Naive thymus-derived CD4-positive, alpha-beta T cell (primary cell): ENCODE results near the gene BBS9. TPM values are rescaled to one million over a fixed set of nuclear protein-coding genes. Genes with fewer than 3 reads are reported as not detected.

Source experiments
- ATAC-seq: fragments of 150-1000 bp; cut with Tn5 transposase; 2 replicates; pipeline ENCODE4 v1.10.0; 2021; ENCODE audit warnings: mild to moderate bottlenecking, moderate library complexity
- CTCF ChIA-PET: fragments of 350-600 bp; sonication (Branson Sonifier 250); formaldehyde crosslinking; loops from one replicate; lab custom pipeline; 2021; ENCODE audit warnings: antibody characterized with exemption; lab: Charles Lee
- POLR2A ChIA-PET: fragments of 350-600 bp; sonication (Branson Sonifier 250); formaldehyde crosslinking; loops from one replicate; lab custom pipeline; 2021; ENCODE audit warnings: antibody characterized with exemption, inconsistent platforms; lab: Charles Lee
- DNase-seq, 9 donors: peaks; one replicate each; pipeline versions ENCODE4 v3.0.0 to v3.0.0-alpha.2; 2020 to 2022; ENCODE audit warnings: mixed read lengths in 1 of 9
- H3K27ac ChIP-seq: one replicate; pipeline ENCODE4 v1.7.0; 2013; ENCODE audit warnings: mild to moderate bottlenecking, low read depth, low read length, moderate library complexity
- H3K27me3 ChIP-seq, 2 donors: one replicate each; pipeline ENCODE4 v1.7.0; 2013; ENCODE audit warnings: low read length in 2 of 2, mild to moderate bottlenecking in 2 of 2, moderate library complexity in 2 of 2; ENCODE audit not compliant: control insufficient read depth in 2 of 2, insufficient read depth in 2 of 2
- H3K36me3 ChIP-seq, 3 experiments: 1 replicate in 2 of 3; 2 replicates in 1 of 3; pipeline ENCODE4 v1.7.0; 2013; ENCODE audit warnings: low read length in 3 of 3, mild to moderate bottlenecking in 3 of 3, moderate library complexity in 1 of 3; ENCODE audit not compliant: insufficient read depth in 3 of 3, control insufficient read depth in 2 of 3
- H3K4me1 ChIP-seq, 2 donors: one replicate each; pipeline ENCODE4 v1.7.0; 2013; ENCODE audit warnings: low read length in 2 of 2, mild to moderate bottlenecking in 2 of 2, moderate library complexity in 1 of 2; ENCODE audit not compliant: control insufficient read depth in 2 of 2, insufficient read depth in 2 of 2
- H3K4me3 ChIP-seq: 2 replicates; pipeline ENCODE4 v1.7.0; 2013; ENCODE audit warnings: mild to moderate bottlenecking, low read length
- H3K9me3 ChIP-seq, 3 experiments: 1 replicate in 2 of 3; 2 replicates in 1 of 3; pipeline ENCODE4 v1.7.0; 2013; ENCODE audit warnings: low read length in 3 of 3; ENCODE audit not compliant: control insufficient read depth in 2 of 3
- H3K27ac Mint-ChIP-seq, 9 donors: one replicate each; pipeline ENCODE4 v1.8.0; 2020 to 2022; ENCODE audit warnings: mixed read lengths in 9 of 9, mild to moderate bottlenecking in 8 of 9, moderate library complexity in 5 of 9, inconsistent platforms in 2 of 9
- H3K27me3 Mint-ChIP-seq, 5 donors: one replicate each; pipeline ENCODE4 v1.8.0; 2021 to 2022; ENCODE audit warnings: mixed read lengths in 5 of 5, mild to moderate bottlenecking in 1 of 5
- H3K36me3 Mint-ChIP-seq, 5 donors: one replicate each; pipeline ENCODE4 v1.8.0; 2020 to 2022; ENCODE audit warnings: mixed read lengths in 5 of 5, mild to moderate bottlenecking in 3 of 5, inconsistent platforms in 1 of 5
- H3K4me1 Mint-ChIP-seq, 7 donors: one replicate each; pipeline ENCODE4 v1.8.0; 2020 to 2022; ENCODE audit warnings: mixed read lengths in 7 of 7, mild to moderate bottlenecking in 3 of 7, inconsistent platforms in 1 of 7
- H3K4me3 Mint-ChIP-seq, 10 donors: one replicate each; pipeline ENCODE4 v1.8.0; 2020 to 2022; ENCODE audit warnings: mild to moderate bottlenecking in 10 of 10, mixed read lengths in 10 of 10, moderate library complexity in 6 of 10, inconsistent platforms in 2 of 10
- H3K9me3 Mint-ChIP-seq, 11 donors: one replicate each; pipeline ENCODE4 v1.8.0; 2020 to 2022; ENCODE audit warnings: mixed read lengths in 11 of 11, mild to moderate bottlenecking in 4 of 11, inconsistent platforms in 1 of 11, moderate library complexity in 1 of 11
- intact Hi-C, 2 donors: fragments of 100-400 bp; cut with micrococcal nuclease; formaldehyde crosslinking; loops; one replicate each; pipeline ENCODE4 v1.15.1; 2023
- polyA plus RNA-seq, 2 donors: library from polyadenylated mRNA; unstranded; fragments of 300-500 nt; fragmentation: Illumina TruSeq; gene quantifications; one replicate each; pipeline ENCODE4 v1.2.3, GENCODE V29; 2021
- total RNA-seq, 6 experiments: library from RNA in 5 of 6; stranded (reverse) in 5 of 6; gene quantifications; 1 replicate in 5 of 6; 2 replicates in 1 of 6; pipeline ENCODE4 v1.2.3 and lab custom pipeline; 2021 to 2026

The BBS9 gene
- total and polyA plus RNA-seq, 7 experiments from 2014 or later, result 11.1 to 31.0 (median 23.2) TPM

DNA sequence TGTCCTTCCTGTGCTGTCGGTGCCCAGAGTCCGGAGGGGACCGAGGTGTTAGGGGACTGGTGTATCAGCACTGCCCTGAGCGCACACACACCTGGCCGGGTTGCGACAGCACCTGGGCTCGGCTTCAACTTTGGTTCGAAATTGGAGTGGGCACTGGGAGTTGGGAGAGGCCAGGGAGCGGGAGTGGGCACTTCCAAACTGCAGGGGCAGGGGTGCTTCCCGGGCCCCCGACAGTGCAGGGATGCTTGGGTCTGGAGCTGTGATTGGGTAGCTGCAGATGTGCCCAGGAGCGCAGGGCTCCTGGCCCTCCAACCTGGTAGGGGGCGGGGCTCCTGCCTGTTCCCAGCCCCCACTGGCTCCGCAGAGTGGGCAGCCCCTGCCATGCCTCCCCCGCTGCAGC is 7.7 kb downstream of the BBS9 start:
- no peak for ATAC-seq
- ChIA-PET POLR2A (no interaction called here), CTCF (no interaction called here)
- H3K27ac ChIP-seq, result no peak overlapping the region
- no peaks in the 10 kb centered on the region for H3K36me3 ChIP-seq
- Mint-ChIP-seq H3K27ac (no peak overlapping the region), H3K4me1 (peaks cover 0 to 28% (median 24%) of the 10 kb centered on the region in 7 donors), H3K36me3 (peaks cover 0 to 29% (median 25%) of the 10 kb centered on the region in 5 donors), H3K27me3 (peaks cover 0 to 8% (median 0%) of the 10 kb centered on the region in 5 donors), H3K9me3 (peaks cover 3 to 16% (median 7%) of the 10 kb centered on the region in 11 donors), H3K4me3 (no peak overlapping the region)
- no peaks in the 10 kb centered on the region for H3K4me1 ChIP-seq
- no peaks in the 10 kb centered on the region for H3K27me3 ChIP-seq
- intact Hi-C loops, result loop anchor here in 1 of 2 donors (10.0 kb wide), 1 partner anchor 1898 kb away; the partner anchor contains the start of gene DPY19L1
- DNase-seq, result no peak
- H3K9me3 ChIP-seq, result no peaks in the 10 kb centered on the region
- no peak overlapping the region for H3K4me3 ChIP-seq

- CTCF ChIA-PET, result no interaction called here
- no peak overlapping the region for H3K4me3 Mint-ChIP-seq
- H3K4me1 Mint-ChIP-seq, result peaks cover 0 to 25% (median 10%) of the 10 kb centered on the region in 7 donors
- no peak overlapping the region for H3K27ac Mint-ChIP-seq
- intact Hi-C loops, result no loop called here
- Histone ChIP-seq H3K4me3 (no peak overlapping the region), H3K27ac (no peak overlapping the region), H3K9me3 (no peaks in the 10 kb centered on the region), H3K4me1 (no peaks in the 10 kb centered on the region), H3K27me3 (no peaks in the 10 kb centered on the region), H3K36me3 (peaks cover 0 to 4% (median 0%) of the 10 kb centered on the region in 3 experiments)
- no peak for ATAC-seq
- H3K27me3 Mint-ChIP-seq, result peaks cover 0 to 2% (median 0%) of the 10 kb centered on the region in 5 donors
- peaks cover 0 to 30% (median 19%) of the 10 kb centered on the region in 5 donors for H3K36me3 Mint-ChIP-seq
- POLR2A ChIA-PET, result no interaction called here
- DNase-seq, result no peak
- peaks cover 0 to 11% (median 4%) of the 10 kb centered on the region in 11 donors for H3K9me3 Mint-ChIP-seq
Measured at GRCh38 chr7:33142585-33142984, 13.2 kb downstream of the BBS9 start.

GRCh38 chr7:33143996-33144718 is 14.8 kb downstream of the BBS9 start:
- Mint-ChIP-seq H3K4me1 (peaks cover 3 to 21% (median 10%) of the 10 kb centered on the region in 7 donors), H3K27ac (no peak overlapping the region), H3K27me3 (peaks cover 0 to 2% (median 0%) of the 10 kb centered on the region in 5 donors), H3K9me3 (peaks cover 0 to 11% (median 4%) of the 10 kb centered on the region in 11 donors), H3K4me3 (no peak overlapping the region), H3K36me3 (peaks cover 0 to 39% (median 27%) of the 10 kb centered on the region in 5 donors)
- no peak overlapping the region for H3K27ac ChIP-seq
- H3K27me3 ChIP-seq, result no peaks in the 10 kb centered on the region
- CTCF ChIA-PET, result no interaction called here
- no peak overlapping the region for H3K4me3 ChIP-seq
- H3K9me3 ChIP-seq, result no peaks in the 10 kb centered on the region
- POLR2A ChIA-PET, result no interaction called here
- H3K4me1 ChIP-seq, result no peaks in the 10 kb centered on the region
- no peak for DNase-seq
- intact Hi-C loops, result no loop called here
- ATAC-seq, result no peak
- H3K36me3 ChIP-seq, result peaks cover 0 to 4% (median 0%) of the 10 kb centered on the region in 3 experiments

DNA sequence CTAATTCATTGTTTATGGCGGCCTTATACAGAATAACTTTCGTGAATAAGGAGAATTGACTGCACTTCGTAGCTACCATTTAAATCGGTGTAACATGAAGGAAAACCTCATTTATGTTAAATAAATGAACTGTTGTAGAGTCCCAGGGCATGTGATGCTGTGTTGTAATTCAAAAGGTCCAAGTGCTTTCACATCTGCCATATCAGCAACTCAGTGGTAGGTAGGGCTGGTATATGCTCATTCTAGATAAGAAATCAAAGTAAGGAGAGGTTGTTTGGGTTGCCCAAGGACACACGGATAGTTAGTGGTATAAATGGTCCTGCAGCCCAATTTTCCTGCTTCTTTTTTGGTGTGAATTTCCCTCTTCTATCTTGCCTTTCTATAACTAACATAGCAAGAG is 15.8 kb downstream of the BBS9 start:
- Mint-ChIP-seq H3K9me3 (peaks cover 0 to 11% (median 4%) of the 10 kb centered on the region in 11 donors), H3K27ac (no peak overlapping the region), H3K4me1 (peaks cover 3 to 14% (median 6%) of the 10 kb centered on the region in 7 donors), H3K27me3 (no peaks in the 10 kb centered on the region), H3K4me3 (no peak overlapping the region), H3K36me3 (peaks cover 0 to 33% (median 21%) of the 10 kb centered on the region in 5 donors)
- DNase-seq (no peak), ATAC-seq (no peak)
- Histone ChIP-seq H3K36me3 (peaks cover 0 to 4% (median 0%) of the 10 kb centered on the region in 3 experiments), H3K4me1 (no peaks in the 10 kb centered on the region), H3K4me3 (no peak overlapping the region), H3K27ac (no peak overlapping the region), H3K9me3 (no peaks in the 10 kb centered on the region), H3K27me3 (no peaks in the 10 kb centered on the region)
- intact Hi-C loops, result no loop called here
- ChIA-PET POLR2A (no interaction called here), CTCF (no interaction called here)

DNA sequence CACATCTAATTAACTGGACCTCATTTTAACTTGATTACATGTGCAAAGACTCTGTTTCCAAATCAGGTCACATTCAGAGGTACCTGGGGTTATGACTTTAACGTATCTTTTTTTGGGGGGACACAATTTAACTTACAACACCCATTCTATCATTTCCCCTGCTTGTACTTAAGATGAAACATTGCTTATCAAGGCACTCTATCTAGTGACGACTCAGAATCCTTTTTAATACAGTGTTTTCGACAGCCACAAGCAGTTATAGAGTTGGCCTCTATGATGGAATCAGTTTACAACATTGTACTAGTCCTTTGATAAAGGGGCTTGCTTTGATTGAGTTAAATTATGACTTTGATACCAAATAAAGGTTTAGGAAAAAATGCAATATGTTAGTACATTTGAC is 22.7 kb downstream of the BBS9 start:
- Histone ChIP-seq H3K4me3 (no peak overlapping the region), H3K4me1 (no peaks in the 10 kb centered on the region), H3K9me3 (no peaks in the 10 kb centered on the region), H3K27me3 (no peaks in the 10 kb centered on the region), H3K27ac (no peak overlapping the region), H3K36me3 (peaks cover 0 to 9% (median 5%) of the 10 kb centered on the region in 3 experiments)
- Mint-ChIP-seq H3K27ac (no peak overlapping the region), H3K4me3 (no peak overlapping the region), H3K27me3 (no peaks in the 10 kb centered on the region), H3K9me3 (no peaks in the 10 kb centered on the region), H3K4me1 (peaks cover 0 to 6% (median 3%) of the 10 kb centered on the region in 7 donors), H3K36me3 (peaks cover 0 to 48% (median 18%) of the 10 kb centered on the region in 5 donors)
- ChIA-PET CTCF (no interaction called here), POLR2A (no interaction called here)
- ATAC-seq, result no peak
- no peak for DNase-seq
- intact Hi-C loops, result no loop called here

- DNase-seq (no peak), ATAC-seq (no peak)
- Histone ChIP-seq H3K4me1 (no peaks in the 10 kb centered on the region), H3K9me3 (no peaks in the 10 kb centered on the region), H3K4me3 (no peak overlapping the region), H3K36me3 (peaks cover 0 to 9% (median 5%) of the 10 kb centered on the region in 3 experiments), H3K27me3 (no peaks in the 10 kb centered on the region), H3K27ac (no peak overlapping the region)
- Mint-ChIP-seq H3K36me3 (peaks cover 0 to 59% (median 35%) of the 10 kb centered on the region in 5 donors), H3K4me1 (peaks cover 0 to 2% (median 0%) of the 10 kb centered on the region in 7 donors), H3K4me3 (no peak overlapping the region), H3K27me3 (no peaks in the 10 kb centered on the region), H3K9me3 (peaks cover 0 to 3% (median 0%) of the 10 kb centered on the region in 11 donors), H3K27ac (no peak overlapping the region)
- intact Hi-C loops, result no loop called here
- POLR2A ChIA-PET, result no interaction called here
- CTCF ChIA-PET, result no interaction called here
Measured at GRCh38 chr7:33155811-33156210, 26.4 kb downstream of the BBS9 start.
